Activated CD8-positive, alpha-beta memory T cell treated with anti-CD3 and anti-CD28 coated beads for 1 hour (primary cell): ENCODE data around the gene TWNK.

ENCODE experiments used
- DNase-seq, 2 donors: peaks; one replicate each; pipeline ENCODE4 v3.0.0-alpha.2; 2020; ENCODE audit warnings: low read depth in 1 of 2; ENCODE audit errors: extremely low read depth in 1 of 2

The TWNK gene

GRCh38 chr10:100993986-100994708 lies 6.8 kb downstream of the TWNK start:
- DNase-seq: no peak

DNA sequence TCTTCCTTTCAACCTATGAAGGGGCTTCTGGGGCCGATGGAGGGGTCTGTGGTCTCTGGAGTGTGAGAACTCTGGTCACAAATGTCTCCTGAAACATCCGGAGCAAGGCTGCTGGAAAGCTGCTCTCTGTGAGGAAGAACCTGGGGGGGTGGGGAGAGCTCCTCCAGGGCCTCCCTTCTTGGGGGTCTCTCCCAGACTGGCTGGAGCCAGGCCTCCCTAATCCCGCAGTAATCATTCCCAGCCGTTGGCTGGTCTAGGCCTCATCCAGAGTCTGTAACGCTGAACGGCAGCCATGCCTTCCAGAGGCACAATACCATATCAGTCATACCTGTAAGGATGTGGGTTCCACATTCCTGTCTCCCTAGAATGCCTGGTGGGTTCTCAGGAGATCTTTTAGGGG lies 7.8 kb downstream of the TWNK start:
- DNase-seq: no peak

DNA sequence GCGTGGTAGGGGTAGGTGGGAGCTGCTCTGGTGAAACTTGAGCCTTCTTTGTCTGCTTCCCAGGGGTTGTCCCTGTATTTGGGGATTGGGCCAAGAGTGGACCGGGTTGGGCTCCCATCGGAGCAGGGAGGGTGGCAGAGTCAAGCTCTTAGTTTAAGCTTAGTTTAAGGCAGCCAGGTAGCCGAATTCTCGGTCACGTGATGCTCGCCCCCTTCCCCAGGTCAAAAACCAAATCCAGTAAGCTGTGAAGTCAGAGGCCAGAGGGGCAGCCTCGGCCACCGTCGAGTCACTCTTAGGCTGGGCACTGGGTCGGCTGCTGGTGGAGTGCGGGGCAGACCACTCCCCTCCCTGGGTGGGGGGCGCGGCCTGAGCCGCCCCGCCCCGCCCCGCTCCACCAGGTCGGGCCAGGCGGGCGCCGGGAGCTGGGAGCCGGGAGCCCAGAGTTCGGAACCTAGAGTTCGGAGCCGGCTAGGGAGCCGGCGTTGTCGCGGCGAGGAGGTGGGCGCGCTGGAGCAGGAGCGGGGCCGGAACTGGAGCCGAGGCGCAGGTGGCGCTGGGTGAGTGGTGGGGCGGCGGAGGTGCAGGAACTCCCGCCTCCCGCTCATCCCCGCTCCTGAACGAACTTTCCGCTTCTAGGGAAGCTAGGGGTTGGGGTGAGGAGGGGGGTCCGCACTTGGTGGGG lies 9.5 kb downstream of the TWNK start:
- DNase-seq: no peak

DNA sequence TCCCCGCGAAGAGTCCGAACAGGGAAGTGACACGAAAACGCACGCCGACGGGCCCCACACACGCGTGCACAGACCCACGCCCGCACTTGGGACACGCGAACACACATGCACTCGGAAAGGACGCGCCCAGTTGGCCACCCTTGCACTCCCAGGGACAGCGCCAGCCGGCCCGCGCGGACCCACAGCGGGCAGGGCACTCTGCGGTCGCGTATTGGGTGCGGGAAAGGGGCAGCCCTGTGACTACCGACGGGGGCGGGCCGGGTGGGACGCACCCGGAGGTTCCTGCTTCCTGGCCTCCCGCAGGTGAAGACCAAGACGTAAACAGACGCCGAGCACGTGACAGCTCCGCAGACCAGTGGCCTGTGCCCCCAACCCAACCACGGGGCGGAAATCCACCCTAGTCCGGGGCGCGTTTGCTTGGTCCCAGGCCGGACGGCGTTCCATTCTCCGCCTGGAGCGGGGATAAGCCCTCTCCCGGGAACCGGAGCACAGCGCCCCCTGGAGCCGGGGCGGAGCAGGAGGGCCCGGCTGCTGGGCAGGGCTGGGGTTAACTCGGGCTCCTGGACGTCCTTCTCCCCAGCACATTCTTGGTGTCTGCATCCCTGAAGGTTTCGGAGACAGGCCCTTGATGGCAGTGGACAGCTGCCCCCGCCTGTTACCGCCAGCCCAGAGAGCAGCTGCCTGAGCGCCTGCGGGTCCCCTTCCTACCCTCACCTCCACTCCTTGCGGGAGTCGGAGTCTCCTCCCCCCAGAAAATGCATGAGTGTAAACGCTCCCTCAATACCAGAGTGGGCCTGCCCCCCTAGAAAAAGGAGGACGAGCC lies 10.2 kb downstream of the TWNK start:
- peak in 1 of 2 donors; percentile 63 for DNase-seq

GRCh38 chr10:100998183-100998990 lies 11.0 kb downstream of the TWNK start:
- peak in 1 of 2 donors; percentile 41 for DNase-seq

DNA sequence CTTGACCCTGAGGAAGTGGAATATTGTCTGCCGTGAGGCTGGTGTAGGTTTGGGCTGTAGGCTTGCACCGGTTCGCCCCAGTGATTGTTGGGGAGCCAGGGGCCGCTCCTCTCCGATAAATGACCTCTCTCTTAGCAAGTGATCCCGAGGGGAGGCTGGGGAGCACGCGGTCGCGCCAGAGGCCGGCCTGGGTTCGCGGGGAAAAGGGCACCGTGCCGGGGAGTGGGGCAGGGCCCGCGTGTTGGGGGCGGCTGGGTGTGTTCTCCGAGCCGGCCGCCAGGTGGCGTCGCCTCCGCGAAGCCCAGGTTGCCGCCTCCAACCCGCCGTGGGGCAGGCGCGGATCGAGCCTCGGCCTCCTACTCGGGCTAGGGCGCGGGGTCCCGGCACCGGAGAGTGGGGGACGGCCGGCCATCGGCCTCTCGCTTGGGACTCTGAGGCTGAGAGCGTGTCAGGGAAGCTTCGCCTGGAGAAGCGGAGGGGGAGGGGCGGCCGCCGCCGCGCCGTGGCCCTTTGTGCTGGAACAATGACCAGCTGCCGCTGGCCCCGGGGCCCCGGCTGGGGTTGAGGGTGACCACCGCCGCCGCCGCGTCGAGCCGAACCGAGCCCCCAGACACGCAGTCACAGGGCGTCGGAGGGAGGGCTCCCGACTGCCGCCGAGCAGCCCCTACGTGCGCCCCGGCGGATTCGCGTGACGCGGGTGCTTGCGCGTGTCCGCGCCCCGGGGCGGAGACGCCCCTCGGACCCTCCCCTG lies 11.8 kb downstream of the TWNK start:
- peak; percentile 26 to 64 for DNase-seq

DNA sequence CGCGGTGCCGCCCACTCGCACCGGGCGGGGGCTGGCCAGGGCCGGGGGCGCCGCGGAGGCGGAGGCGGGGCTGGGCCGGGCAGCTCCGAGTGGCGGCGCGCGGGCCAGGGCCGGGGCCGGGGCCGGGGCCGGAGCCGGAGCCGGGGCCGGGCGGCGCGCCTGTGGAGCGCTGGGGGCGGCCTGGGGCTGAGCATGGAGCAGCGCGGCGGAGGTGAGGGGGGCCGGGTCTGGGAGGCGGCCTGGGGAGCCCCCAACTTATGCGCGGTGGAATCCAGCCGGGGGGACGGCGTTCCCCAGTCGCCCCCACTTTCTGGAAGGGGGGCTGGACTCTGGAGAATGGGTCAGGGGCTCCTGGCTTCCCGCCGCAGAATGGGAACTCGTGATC lies 12.4 kb downstream of the TWNK start, which contains the start of gene LZTS2:
TSS of gene LZTS2 (plus strand) at position 67 of the 385 bp plus-strand sequence. CDS start 2,731 bp downstream, outside the sequence.
- DNase-seq: no peak

DNA sequence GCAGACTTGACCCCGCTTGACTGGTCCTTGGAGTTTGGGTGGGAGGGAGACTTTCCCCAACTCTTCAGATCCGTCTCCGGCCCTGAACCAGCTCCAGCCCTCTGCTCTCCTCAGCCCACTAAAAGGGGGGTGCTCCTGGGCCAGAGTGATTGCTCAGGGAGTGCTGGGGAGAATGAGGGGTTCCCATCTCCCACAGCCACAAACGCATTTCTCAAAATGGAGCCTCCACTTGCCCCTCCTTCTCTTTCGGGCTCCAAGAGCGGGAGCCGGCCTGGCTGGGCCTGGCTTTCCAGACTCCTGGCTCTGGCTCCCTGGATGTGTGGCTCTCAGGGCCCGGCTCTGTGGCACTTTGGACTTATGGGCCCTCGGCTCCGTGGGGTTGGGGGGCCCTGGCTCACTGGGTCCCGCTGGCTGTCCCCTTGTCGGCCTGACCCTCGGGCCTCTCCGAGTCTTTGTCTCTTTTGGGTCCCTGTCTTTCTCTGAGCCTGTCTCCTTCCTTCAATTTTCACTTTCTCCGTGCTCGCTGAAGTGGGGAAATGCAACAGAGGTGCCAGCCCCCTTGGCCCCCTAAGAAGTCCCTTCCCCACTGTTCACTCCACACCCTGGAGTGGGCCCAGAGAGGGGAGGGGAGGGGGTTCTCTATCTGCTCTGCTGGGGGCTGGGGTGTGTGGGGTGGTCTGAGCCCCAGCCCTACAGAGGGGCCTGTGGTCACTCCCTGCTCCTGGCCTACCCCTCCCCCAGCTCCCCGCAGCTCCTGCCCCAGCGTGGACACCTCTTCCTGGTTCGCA lies 13.0 kb downstream of the TWNK start:
- no peak for DNase-seq

DNA sequence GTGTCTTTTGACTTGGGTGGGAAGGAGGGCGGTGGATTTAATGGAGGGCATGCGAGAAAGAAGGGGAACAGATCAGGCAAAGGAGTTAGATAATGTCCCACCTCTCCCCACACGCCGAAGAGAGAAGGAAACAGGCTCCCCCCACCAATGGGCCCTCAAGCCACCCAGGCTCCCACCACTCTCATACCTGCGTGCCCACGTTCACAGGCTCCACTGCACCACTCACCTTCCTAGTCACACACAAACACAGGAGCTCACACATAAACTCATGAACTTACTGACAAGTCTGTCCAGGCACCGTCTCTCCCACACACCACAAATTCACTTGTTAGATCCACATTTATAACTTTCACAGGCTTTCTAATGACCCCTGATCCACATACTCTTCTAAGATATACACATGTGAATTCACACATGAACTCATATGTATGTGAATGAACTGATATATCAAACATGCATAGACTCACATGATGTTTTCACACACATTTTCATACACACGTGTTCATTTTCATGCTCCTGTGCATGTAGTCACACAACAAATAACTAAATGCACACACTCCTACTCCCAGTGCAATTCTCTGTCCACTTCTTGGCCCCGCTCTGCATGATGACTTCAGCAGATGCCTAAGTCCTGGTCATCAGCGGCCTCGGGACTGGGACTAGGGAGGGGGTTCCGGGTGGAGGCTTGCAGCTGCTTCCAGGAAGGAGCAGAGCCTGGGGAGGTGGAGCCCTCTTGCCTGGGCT lies 13.7 kb downstream of the TWNK start:
- DNase-seq: no peak

DNA sequence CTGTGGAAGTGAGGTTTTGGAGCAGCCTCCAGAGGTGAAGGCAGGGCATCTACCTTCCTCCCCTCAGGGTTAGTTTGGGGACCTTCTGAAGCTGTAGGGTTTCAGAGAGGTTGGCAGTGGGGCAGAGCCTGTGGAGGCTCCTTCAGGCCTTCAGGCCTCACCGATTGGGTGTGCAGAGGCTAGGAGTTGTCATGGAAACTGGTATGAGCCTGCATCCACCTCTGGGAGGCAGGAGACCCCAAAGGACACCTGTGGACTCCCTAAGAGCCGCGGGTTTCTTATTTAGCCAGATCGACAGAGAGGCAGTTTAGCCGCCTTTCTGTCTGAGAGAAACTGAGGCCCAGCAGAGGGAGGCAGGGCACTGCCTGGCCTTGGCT lies 14.3 kb downstream of the TWNK start:
- DNase-seq: no peak

- no peak for DNase-seq
Measured at GRCh38 chr10:101002456-101002855, 15.1 kb downstream of the TWNK start.

- no peak for DNase-seq
Measured at GRCh38 chr10:101003639-101004206, 16.4 kb downstream of the TWNK start.

DNA sequence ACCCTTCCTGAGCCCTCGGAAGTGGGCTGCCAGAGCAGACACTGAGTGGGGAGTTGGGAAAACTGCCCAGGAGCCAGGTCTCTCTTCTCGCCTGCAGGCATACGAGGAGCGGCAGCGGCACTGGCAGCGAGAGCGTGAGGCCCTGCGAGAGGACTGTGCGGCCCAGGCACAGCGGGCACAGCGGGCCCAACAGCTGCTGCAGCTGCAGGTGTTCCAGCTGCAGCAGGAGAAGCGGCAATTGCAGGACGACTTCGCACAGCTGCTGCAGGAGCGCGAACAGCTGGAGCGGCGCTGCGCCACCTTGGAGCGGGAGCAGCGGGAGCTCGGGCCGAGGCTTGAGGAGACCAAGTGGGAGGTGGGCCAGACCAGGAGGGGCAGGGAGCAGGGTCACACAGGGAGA lies 18.0 kb downstream of the TWNK start:
- no peak for DNase-seq

- no peak for DNase-seq
Measured at GRCh38 chr10:101005869-101006567, 18.7 kb downstream of the TWNK start.

- DNase-seq: no peak
Measured at GRCh38 chr10:101006593-101007098, 19.3 kb downstream of the TWNK start.

GRCh38 chr10:101007099-101007711 lies 19.9 kb downstream of the TWNK start:
- no peak for DNase-seq
